ENCODE measurements around the gene TAS2R5.

GRCh38 chr7:141742229-141742628, 47.8 kb upstream of the TAS2R5 start:
- TF ChIP-seq CTCF (IDR thresholded peaks at IDR 0.05; ENCODE audit: poor library complexity) (no peak), EZH2phosphoT487 (IDR thresholded peaks at IDR 0.05; ENCODE audit: low read depth, severe bottlenecking, unreplicated experiment) (no peak), EZH2 (IDR thresholded peaks at IDR 0.05; ENCODE audit: borderline replicate concordance) (no peak)
